T-helper 22 cell (primary cell): ENCODE measurements around the gene ALKBH8.
"Not testable (repeated sequence)": the region's sequence is repeated elsewhere in the genome, so short reads cannot be mapped to it uniquely, and the experiment has no call there.

Source experiments
- DNase-seq: peaks from one replicate; pipeline ENCODE4 v3.0.0-alpha.2; 2020; ENCODE audit warnings: low read depth

The ALKBH8 gene

DNA sequence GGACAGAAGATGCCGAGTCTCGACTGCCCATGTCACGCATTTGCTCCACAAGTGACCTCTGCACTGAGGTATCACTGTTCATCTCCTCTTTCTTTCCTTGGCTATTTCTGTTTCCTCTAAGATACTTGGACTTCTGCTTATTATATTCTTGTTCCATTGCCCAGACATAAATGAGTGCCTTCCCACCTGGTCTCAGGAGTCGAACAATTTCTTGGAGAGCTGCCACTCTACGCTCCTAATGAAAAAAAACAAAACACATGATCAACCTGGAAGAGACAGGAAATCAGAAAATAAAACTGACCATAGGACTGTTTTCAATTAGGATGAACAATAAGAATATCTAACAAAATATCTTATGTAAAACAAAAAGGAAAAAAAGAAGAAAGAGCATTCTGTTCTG is 60.6 kb downstream of the ALKBH8 start:
- DNase-seq, result no peak

GRCh38 chr11:107501713-107502112 is 63.8 kb downstream of the ALKBH8 start:
- DNase-seq, result no peak

DNA sequence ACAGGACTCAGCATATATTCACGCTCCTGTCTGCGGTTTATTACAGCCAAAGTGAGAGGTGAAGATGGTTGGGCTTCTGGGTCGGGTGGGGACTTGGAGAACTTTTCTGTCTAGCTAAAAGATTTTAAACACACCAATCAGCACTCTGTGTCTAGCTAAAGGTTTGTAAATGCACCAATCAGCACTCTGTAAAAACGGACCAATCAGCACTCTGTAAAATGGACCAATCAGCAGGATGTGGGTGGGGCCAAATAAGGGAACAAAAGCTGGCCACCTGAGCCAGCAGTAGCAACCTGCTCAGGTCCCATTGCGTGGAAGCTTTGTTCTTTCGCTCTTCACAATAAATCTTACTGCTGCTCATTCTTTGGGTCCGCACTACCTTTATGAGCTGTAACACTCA is 68.2 kb downstream of the ALKBH8 start:
- not testable (repeated sequence) for DNase-seq

GRCh38 chr11:107496011-107496410 is 69.5 kb downstream of the ALKBH8 start:
- DNase-seq, result no peak

DNA sequence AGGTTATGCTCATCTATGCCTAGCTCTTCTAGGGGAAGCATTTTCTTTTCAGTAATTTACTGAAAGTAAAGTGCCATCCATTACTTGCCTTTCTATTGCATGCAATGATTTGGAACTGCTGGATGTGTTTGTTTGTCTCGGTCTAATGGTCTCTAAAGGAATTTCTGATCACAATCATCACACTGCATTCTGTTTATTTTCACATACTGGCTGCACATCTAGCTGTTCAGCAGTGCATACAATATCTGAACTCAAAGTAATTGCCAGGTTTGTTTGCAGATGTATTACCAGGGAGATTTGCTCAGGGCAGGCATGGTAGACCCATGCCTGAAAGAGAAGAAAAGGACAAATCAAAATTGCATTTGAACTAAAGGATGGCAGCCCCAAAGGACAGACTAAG is 71.5 kb downstream of the ALKBH8 start:
- no peak for DNase-seq

DNA sequence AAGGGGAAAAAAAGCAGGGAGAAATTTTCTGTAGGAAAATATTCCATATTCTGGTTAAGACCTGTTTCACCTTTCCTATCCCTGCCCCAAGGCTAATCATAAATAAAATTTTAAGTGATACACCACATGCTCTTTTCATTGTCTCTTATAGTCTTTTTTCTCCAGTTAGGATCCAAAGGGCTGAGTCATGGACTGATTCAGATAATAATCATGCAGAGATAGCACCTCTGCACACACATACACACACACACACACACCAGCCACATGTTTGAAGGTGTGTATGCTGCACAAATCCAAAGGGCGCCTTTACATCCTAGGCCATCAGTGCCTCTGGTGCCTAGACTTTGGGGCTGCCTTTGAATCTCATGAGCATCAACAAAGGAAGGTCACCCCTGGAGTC is 72.4 kb downstream of the ALKBH8 start:
- DNase-seq, result no peak

DNA sequence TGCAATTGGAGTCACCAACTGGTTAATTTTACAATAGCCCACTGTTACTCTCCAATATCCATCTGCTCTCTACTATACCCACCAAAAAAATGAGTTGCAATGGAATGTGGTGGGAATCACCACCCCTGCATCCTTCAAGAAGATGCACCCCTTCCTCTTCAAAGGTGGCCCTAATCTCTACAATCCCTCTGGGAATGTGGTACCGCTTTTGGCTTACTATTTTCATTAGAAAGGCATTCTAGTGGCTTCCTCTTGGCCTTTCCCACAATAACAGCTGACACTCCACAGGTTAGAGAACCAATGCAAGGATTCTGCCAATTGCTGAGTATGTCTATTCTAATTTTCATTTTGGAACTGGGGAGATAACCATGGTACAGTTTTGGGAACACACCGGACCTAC is 74.7 kb downstream of the ALKBH8 start:
- no peak for DNase-seq

GRCh38 chr11:107482234-107482633 is 83.3 kb downstream of the ALKBH8 start:
- no peak for DNase-seq

DNA sequence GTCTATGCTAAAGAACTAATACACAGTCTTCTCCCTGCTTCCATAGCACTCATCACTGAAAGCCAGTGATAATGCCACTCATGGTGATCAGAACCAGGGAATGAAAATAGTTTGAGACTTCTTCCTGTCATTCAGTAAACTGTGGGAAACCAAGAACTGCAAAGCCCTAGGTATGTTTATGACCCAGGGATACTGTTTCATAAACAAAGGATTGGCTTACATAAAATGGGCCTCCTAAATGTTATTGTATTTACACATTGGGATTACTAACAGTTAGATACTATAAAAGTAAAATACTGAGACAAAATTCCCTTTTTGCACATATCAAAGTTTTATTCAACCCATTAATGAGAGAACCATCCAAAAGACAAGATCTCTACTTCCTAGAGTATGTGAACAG is 86.6 kb downstream of the ALKBH8 start:
- no peak for DNase-seq

DNA sequence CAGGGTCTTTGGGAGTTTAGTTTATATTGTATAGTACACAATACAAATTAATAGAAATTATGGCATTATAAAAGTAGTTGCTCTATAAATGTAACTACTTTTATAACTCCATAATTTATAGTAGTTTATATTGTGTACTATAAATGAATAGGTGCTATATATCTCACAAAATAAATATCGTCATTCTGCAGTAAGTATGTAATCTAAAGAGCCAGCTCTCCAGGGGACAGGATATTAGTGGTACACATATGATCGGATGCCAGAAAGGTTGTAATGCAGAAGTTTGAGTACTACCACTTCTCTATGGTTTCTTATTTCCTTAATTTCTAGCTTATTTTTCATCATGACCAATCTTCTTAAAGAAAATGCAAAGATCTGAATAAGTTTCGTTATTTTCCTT is 87.7 kb downstream of the ALKBH8 start:
- DNase-seq, result no peak

DNA sequence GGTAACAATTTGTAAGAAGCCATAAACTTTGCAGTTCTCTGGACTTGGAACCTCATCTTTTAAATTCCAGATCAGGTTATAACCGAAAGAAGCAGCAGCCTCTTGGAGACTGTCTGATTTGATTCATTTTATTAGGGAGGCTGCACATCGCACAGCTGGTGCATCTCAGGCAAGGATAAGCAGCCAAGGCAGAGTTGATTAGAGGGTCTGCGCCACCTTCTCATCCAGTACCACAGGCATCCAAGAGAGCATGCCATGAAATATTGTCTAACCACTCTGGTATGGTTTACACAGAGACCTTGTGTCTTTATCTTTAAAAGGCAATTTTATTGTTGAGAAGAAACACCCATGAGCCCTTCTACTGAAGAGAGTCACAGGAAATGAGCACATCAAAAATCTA is 91.7 kb downstream of the ALKBH8 start:
- DNase-seq, result no peak

GRCh38 chr11:107472966-107473365 is 92.6 kb downstream of the ALKBH8 start:
- no peak for DNase-seq

DNA sequence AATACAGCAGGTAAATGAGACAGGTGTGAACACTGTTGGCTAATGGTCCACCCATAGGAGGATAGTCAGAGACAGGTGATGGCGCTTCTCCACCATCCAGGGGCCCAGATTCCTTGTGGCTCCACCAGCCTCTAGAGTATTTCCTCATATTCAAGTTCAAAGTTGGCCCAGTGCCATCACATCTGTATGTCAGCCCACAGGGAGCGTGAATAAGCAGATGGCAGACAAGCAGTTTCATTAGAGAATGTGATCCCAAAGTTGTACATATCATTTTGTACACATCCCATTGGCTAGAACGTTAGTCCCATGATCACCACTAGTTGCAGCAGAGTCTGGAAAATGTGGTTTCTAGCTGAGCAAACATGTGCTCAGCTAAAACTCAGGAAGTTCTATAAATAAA is 96.9 kb downstream of the ALKBH8 start:
- no peak for DNase-seq

DNA sequence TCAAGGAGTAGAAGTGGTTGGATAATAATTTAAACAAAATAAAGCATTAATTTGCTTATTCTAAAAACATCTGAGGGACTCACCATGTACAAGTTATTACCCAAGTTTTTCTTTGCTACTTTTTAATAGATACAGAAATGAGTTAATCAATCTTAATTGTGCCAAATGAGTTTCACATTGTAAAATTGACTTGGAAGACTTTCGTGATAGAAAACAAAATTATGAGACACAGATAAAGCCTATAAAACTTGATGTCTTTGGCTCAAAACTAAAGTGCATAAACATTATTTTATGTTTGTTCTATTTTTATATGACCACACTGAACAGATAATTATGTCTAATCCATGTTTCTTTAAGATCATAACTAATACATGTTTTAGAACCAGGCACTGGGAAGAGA is 97.8 kb downstream of the ALKBH8 start:
- no peak for DNase-seq

GRCh38 chr11:107466275-107466866 is 99.2 kb downstream of the ALKBH8 start:
- DNase-seq, result not testable (repeated sequence)

DNA sequence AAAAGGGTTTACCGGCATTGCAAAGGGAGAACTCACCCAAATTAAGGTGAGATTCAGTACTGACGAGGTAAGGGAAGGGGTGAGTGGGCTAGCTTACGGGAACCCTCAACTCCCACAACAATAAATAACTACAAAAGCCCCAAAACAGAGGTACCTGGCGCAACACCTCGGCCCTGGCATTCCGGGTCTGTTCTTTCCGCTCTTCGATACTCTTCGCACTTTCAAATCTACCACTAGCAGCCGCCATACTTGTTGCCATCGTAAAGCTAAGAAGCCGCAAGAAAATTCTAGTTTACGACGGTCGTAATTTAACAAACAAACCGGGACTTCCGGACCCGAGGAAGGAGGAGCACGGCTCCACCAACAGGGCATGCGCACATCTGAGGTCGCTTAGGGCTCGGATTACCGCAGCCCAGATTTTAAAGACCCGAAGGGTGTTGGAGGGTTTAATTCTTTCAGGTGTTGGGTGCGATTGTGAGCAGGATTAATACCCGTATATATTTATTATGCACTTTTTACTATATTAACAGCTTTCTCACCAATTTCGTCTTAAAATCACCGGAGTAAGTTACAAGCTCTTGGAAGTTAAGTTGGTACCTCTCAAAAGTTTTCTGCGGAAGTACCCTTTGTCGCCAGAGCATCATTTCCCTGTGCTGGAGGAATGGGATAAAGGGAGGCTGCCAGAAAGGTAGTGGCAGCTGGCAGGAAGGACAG is 107.8 kb downstream of the ALKBH8 start, which contains the start of gene CWF19L2:
CWF19L2 (minus strand) TSS at position 268 of the 714 bp plus-strand sequence; CDS start at position 259, 9 bp downstream.
- DNase-seq, result peak; percentile 84

GRCh38 chr11:107457205-107457557 is 108.4 kb downstream of the ALKBH8 start:
- no peak for DNase-seq

- DNase-seq, result no peak
These were observed 111.8 kb downstream of the ALKBH8 start for GRCh38 chr11:107453594-107454286.
